ENCODE data around the gene ATXN7L3B.
"Not testable (repeated sequence)": the region's sequence is repeated elsewhere in the genome, so short reads cannot be mapped to it uniquely, and the experiment has no call there.

Gene ATXN7L3B

DNA sequence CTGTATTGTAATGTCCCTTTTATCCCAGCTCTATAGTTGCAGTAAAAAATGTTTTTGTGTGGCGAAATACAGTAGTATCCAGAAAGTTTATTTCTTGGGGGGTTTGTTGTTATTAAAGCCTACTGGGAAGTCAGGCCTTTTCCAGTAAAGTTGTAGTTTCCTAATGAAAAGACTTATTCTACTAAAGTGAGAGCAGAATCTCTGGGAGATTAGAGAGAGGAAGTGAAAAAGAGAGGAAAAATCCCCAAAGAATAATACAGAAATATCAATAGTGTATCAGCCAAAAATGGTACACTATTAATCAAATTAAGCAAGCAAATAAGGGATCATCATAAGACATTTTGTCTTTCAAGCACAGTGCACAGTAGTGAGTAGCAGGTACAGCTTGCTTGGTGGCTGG lies 46.3 kb upstream of the ATXN7L3B start:
- Histone ChIP-seq H3K27me3 (ENCODE audit: insufficient read depth, poor library complexity, severe bottlenecking) (no peaks in the 10 kb centered on the region), H3K4me3 (replicated peaks; ENCODE audit: insufficient read depth, low read length) (no peak overlapping the region), H3K27ac (replicated peaks) (no peak overlapping the region)
- TF ChIP-seq SPI1 (IDR thresholded peaks at IDR 0.05; ENCODE audit: borderline replicate concordance, low read depth) (no peak), GABPA (IDR thresholded peaks at IDR 0.05; ENCODE audit: low read depth) (no peak), POLR2AphosphoS5 (IDR thresholded peaks at IDR 0.05; ENCODE audit: low read depth) (no peak)
- TF ChIP-seq, protein P1, sequence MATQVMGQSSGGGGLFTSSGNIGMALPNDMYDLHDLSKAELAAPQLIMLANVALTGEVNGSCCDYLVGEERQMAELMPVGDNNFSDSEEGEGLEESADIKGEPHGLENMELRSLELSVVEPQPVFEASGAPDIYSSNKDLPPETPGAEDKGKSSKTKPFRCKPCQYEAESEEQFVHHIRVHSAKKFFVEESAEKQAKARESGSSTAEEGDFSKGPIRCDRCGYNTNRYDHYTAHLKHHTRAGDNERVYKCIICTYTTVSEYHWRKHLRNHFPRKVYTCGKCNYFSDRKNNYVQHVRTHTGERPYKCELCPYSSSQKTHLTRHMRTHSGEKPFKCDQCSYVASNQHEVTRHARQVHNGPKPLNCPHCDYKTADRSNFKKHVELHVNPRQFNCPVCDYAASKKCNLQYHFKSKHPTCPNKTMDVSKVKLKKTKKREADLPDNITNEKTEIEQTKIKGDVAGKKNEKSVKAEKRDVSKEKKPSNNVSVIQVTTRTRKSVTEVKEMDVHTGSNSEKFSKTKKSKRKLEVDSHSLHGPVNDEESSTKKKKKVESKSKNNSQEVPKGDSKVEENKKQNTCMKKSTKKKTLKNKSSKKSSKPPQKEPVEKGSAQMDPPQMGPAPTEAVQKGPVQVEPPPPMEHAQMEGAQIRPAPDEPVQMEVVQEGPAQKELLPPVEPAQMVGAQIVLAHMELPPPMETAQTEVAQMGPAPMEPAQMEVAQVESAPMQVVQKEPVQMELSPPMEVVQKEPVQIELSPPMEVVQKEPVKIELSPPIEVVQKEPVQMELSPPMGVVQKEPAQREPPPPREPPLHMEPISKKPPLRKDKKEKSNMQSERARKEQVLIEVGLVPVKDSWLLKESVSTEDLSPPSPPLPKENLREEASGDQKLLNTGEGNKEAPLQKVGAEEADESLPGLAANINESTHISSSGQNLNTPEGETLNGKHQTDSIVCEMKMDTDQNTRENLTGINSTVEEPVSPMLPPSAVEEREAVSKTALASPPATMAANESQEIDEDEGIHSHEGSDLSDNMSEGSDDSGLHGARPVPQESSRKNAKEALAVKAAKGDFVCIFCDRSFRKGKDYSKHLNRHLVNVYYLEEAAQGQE (IDR thresholded peaks at IDR 0.05; ENCODE audit: insufficient replicate concordance, low read depth) = no peak
- TF ChIP-seq, protein P2, sequence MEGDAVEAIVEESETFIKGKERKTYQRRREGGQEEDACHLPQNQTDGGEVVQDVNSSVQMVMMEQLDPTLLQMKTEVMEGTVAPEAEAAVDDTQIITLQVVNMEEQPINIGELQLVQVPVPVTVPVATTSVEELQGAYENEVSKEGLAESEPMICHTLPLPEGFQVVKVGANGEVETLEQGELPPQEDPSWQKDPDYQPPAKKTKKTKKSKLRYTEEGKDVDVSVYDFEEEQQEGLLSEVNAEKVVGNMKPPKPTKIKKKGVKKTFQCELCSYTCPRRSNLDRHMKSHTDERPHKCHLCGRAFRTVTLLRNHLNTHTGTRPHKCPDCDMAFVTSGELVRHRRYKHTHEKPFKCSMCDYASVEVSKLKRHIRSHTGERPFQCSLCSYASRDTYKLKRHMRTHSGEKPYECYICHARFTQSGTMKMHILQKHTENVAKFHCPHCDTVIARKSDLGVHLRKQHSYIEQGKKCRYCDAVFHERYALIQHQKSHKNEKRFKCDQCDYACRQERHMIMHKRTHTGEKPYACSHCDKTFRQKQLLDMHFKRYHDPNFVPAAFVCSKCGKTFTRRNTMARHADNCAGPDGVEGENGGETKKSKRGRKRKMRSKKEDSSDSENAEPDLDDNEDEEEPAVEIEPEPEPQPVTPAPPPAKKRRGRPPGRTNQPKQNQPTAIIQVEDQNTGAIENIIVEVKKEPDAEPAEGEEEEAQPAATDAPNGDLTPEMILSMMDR (IDR thresholded peaks at IDR 0.05; ENCODE audit: insufficient read depth, low read length) = no peak
- no peak for DNase-seq (ENCODE audit: low read depth in 1 of 2, low spot score in 1 of 2)

DNA sequence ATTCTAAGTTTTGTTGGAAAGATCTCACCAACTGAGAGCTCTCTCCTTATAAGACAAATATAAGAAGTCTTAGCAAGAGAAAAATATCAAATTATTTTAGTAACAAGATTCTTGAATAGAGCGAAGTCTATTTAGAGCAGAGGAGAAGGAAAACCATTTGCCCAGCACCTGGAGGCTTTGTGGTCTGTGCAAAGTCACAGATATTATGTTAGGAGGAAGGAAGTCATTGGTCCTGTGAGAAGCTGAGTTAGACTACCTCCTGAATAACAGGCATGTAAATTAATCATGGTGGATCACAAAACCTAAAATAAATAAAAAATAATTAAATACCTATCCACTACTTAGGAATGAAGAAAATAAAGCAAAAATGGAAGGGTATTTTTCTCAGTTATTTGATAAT lies 38.4 kb upstream of the ATXN7L3B start:
- Histone ChIP-seq H3K27ac (replicated peaks) (no peak overlapping the region), H3K4me3 (replicated peaks; ENCODE audit: insufficient read depth, low read length) (no peak overlapping the region), H3K27me3 (ENCODE audit: insufficient read depth, poor library complexity, severe bottlenecking) (no peaks in the 10 kb centered on the region)
- DNase-seq (ENCODE audit: low read depth in 1 of 2, low spot score in 1 of 2) = no peak
- TF ChIP-seq, protein P2 (IDR thresholded peaks at IDR 0.05; ENCODE audit: insufficient read depth, low read length) = no peak
- TF ChIP-seq, protein P1 (IDR thresholded peaks at IDR 0.05; ENCODE audit: insufficient replicate concordance, low read depth) = no peak
- TF ChIP-seq POLR2AphosphoS5 (IDR thresholded peaks at IDR 0.05; ENCODE audit: low read depth) (no peak), GABPA (IDR thresholded peaks at IDR 0.05; ENCODE audit: low read depth) (no peak), SPI1 (IDR thresholded peaks at IDR 0.05; ENCODE audit: borderline replicate concordance, low read depth) (no peak)

DNA sequence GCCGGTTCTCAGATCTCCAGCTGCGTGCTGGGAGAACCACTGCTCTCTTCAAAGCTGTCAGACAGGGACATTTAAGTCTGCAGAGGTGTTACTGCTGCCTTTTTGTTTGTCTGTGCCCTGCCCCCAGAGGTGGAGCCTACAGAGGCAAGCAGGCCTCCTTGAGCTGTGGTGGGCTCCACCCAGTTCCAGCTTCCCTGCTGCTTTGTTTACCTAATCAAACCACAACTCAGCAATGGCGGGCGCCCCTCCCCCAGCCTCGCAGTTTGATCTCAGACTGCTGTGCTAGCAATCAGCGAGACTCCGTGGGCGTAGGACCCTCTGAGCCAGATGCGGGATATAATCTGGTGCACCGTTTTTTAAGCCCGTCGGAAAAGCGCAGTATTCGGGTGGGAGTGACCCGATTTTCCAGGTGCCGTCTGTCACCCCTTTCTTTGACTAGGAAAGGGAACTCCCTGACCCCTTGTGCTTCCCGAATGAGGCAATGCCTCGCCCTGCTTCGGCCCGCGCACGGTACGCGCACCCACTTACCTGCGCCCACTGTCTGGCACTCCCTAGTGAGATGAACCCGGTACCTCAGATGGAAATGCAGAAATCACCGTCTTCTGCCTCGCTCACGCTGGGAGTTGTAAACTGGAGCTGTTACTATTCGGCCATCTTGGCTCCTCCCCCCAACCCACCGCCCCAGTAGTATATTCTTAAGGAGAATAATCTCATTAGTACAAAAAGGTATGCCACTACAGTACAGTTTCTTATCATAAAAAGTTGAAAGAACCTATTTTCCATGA lies 28.6 kb upstream of the ATXN7L3B start:
- DNase-seq (ENCODE audit: low read depth in 1 of 2, low spot score in 1 of 2); H3K27me3 ChIP-seq (ENCODE audit: insufficient read depth, poor library complexity, severe bottlenecking); H3K4me3 ChIP-seq (replicated peaks; ENCODE audit: insufficient read depth, low read length); H3K27ac ChIP-seq (replicated peaks): not testable (repeated sequence)

DNA sequence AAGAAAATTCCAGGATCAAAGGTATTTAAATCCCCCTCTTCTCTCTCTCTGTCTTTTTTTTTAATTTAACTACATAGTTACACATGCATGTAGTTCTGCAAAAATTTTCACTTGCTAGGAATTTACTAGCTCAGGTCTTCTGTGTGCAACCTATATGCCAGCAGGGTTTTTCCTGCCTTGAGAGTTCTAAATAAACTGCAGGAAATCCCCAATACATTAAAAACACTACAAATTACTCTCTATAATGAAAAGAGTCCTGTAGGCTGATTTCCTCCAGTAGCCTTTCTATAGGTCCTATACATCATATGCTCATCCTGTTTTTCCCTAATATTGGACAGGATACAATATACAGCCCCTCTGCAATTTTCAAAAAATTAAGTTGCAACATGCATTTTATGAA lies 27.7 kb upstream of the ATXN7L3B start:
- H3K27ac ChIP-seq (replicated peaks) = no peak overlapping the region
- H3K27me3 ChIP-seq (ENCODE audit: insufficient read depth, poor library complexity, severe bottlenecking) = no peaks in the 10 kb centered on the region
- no peak for DNase-seq (ENCODE audit: low read depth in 1 of 2, low spot score in 1 of 2)
- H3K4me3 ChIP-seq (replicated peaks; ENCODE audit: insufficient read depth, low read length) = no peak overlapping the region
- no peak for TF ChIP-seq GABPA (IDR thresholded peaks at IDR 0.05; ENCODE audit: low read depth)
- TF ChIP-seq, protein P2 (IDR thresholded peaks at IDR 0.05; ENCODE audit: insufficient read depth, low read length) = no peak
- TF ChIP-seq, protein P1 (IDR thresholded peaks at IDR 0.05; ENCODE audit: insufficient replicate concordance, low read depth) = no peak
- no peak for TF ChIP-seq POLR2AphosphoS5 (IDR thresholded peaks at IDR 0.05; ENCODE audit: low read depth)
- no peak for TF ChIP-seq SPI1 (IDR thresholded peaks at IDR 0.05; ENCODE audit: borderline replicate concordance, low read depth)

Data from HL-60 (cell line).